Esophagus squamous epithelium (tissue), 5 donors: Measurements from ENCODE around the gene MAEA. TPM values are rescaled to one million over a fixed set of nuclear protein-coding genes. Genes with fewer than 3 reads are reported as not detected.

Experiments used
- DNase-seq: peaks from one replicate; lab custom pipeline; 2025; lab: John Stamatoyannopoulos, UW
- H3K27ac ChIP-seq, 4 donors: fragments of 200-600 bp; sonication (generic); one replicate each; pipeline ENCODE4 v1.5.1; 2016 to 2019; ENCODE audit warnings: mild to moderate bottlenecking in 1 of 4
- H3K27me3 ChIP-seq, 4 donors: fragments of 200-600 bp; sonication (generic); 1 replicate in 3 of 4; 2 replicates in 1 of 4; pipeline versions ENCODE4 v1.5.1 to v1.6.0; 2017 to 2021; ENCODE audit warnings: antibody characterized with exemption in 1 of 4
- H3K36me3 ChIP-seq, 3 donors: fragments of 200-600 bp; sonication (generic); one replicate each; pipeline ENCODE4 v1.5.1; 2016 to 2019
- H3K4me1 ChIP-seq, 3 donors: fragments of 200-600 bp; sonication (generic); one replicate each; pipeline ENCODE4 v1.5.1; 2017 to 2019
- H3K4me3 ChIP-seq, 4 donors: fragments of 200-600 bp; sonication (generic); 1 replicate in 3 of 4; 2 replicates in 1 of 4; pipeline ENCODE4 v1.5.1; 2016 to 2019; ENCODE audit warnings: mild to moderate bottlenecking in 2 of 4, moderate library complexity in 1 of 4
- H3K9me3 ChIP-seq, 3 donors: fragments of 200-600 bp; sonication (generic); one replicate each; pipeline ENCODE4 v1.5.1; 2016 to 2019
- POLR2A ChIP-seq, 4 donors: fragments of 450-650 bp; IDR thresholded peaks; one replicate each; pipeline ENCODE4 v1.6.1; 2017; ENCODE audit warnings: antibody characterized with exemption in 4 of 4, mild to moderate bottlenecking in 4 of 4, moderate library complexity in 3 of 4
- WGBS, 2 donors: methylation state at CpG; one replicate each; pipeline ENCODE4 v1.1.5; 2018; 5-methylcytosine and 5-hydroxymethylcytosine counted together
- intact Hi-C: fragments of 100-400 bp; cut with DNase I; formaldehyde crosslinking; loops from one replicate; pipeline ENCODE4 v1.15.0; 2022
- total RNA-seq, 4 donors: library from RNA; depleted of rRNA; stranded (reverse); fragments of >200 nt; gene quantifications; one replicate each; pipeline ENCODE4 v1.1.0, GENCODE V29; 2016
- TF ChIP-seq, protein P1 (sequence below), 6 experiments: fragments of 450-650 bp in 4 of 6; fragments of 200-600 bp in 2 of 6; sonication (generic) in 2 of 6; IDR thresholded peaks; one replicate each; pipeline ENCODE4 v1.5.1; 2016 to 2019; ENCODE audit warnings: antibody characterized with exemption in 6 of 6, mild to moderate bottlenecking in 4 of 6, moderate library complexity in 4 of 6
- donor health status: DM: yes; HTN: yes; CAD: no.

Gene MAEA
- total RNA-seq, 4 donors from 2014 or later = 56.6 to 78.7 (median 67.5) TPM

DNA sequence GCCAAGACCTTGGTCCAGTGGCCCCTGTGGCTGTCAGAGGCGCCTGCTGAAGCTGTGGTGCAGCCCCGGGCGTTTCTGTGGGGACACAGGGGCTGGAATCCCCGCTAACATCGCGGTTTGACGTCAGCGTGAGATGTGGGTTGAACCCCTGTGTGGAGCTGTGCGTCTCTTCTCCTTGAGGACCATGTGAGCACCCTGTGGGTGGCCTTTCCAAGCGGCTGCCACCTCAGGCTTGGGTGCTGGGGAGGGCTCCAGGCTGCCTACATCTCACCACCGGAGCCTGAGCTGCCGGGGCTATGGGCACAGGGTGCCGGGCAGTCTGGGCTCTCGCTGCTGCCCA, 85.0 kb downstream of the MAEA start:
- Histone ChIP-seq H3K9me3 (no peaks in the 10 kb centered on the region), H3K4me1 (no peaks in the 10 kb centered on the region), H3K27ac (no peak overlapping the region), H3K36me3 (peaks cover 0 to 77% (median 8%) of the 10 kb centered on the region in 3 donors), H3K27me3 (no peaks in the 10 kb centered on the region), H3K4me3 (no peak overlapping the region)
- TF ChIP-seq, protein P1, sequence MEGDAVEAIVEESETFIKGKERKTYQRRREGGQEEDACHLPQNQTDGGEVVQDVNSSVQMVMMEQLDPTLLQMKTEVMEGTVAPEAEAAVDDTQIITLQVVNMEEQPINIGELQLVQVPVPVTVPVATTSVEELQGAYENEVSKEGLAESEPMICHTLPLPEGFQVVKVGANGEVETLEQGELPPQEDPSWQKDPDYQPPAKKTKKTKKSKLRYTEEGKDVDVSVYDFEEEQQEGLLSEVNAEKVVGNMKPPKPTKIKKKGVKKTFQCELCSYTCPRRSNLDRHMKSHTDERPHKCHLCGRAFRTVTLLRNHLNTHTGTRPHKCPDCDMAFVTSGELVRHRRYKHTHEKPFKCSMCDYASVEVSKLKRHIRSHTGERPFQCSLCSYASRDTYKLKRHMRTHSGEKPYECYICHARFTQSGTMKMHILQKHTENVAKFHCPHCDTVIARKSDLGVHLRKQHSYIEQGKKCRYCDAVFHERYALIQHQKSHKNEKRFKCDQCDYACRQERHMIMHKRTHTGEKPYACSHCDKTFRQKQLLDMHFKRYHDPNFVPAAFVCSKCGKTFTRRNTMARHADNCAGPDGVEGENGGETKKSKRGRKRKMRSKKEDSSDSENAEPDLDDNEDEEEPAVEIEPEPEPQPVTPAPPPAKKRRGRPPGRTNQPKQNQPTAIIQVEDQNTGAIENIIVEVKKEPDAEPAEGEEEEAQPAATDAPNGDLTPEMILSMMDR (IDR thresholded peaks at IDR 0.05) = no peak
- TF ChIP-seq POLR2A (IDR thresholded peaks at IDR 0.05) = no peak
- 95% methylated on average over 8 of the region's 14 CpGs; no CpG with 5 or more reads in 1 of the 2 donors for WGBS, 2 donors
- DNase-seq = no peak
- intact Hi-C loops = no loop called here

DNA sequence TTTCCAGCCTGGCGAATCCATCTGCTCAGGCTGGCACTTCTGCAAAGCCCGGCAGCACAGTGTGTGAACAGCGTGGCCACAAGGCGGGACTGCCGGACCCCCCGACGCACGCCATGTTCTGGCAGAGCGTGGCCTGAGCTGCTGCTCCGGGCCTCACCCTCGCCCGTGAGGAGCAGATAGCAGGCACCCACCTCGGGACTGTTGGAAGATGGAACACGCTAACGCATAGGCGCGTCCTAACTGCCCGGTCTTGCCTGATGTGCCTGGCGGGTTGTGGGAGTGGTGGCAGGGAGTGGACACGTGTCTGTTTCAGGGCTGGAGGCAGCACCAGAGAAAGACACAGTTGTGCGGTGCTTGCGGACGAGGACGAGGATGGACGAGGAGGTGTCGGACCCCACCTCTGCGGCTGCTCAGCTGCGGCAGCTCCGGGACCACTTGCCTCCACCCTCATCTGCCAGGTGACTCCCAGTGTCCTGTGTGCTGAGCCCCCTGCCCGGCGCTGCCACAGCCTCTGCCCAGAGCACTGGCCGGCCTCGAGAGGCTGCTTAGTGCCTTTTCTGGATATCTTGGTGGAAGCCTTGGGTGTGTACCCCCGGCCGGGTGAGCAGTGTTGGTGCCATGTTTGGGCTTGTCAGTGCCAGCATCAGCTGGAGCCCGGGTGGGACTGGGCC, 85.5 kb downstream of the MAEA start:
- intact Hi-C loops = no loop called here
- Histone ChIP-seq H3K27ac (no peak overlapping the region), H3K4me3 (no peak overlapping the region), H3K9me3 (no peaks in the 10 kb centered on the region), H3K4me1 (no peaks in the 10 kb centered on the region), H3K27me3 (no peaks in the 10 kb centered on the region), H3K36me3 (peaks cover 0 to 76% (median 8%) of the 10 kb centered on the region in 3 donors)
- 96 to 100% methylated on average over 1 to 10 of the region's 36 CpGs for WGBS, 2 donors
- no peak for DNase-seq
- TF ChIP-seq, protein P1 (IDR thresholded peaks at IDR 0.05) = no peak
- TF ChIP-seq POLR2A (IDR thresholded peaks at IDR 0.05) = no peak

DNA sequence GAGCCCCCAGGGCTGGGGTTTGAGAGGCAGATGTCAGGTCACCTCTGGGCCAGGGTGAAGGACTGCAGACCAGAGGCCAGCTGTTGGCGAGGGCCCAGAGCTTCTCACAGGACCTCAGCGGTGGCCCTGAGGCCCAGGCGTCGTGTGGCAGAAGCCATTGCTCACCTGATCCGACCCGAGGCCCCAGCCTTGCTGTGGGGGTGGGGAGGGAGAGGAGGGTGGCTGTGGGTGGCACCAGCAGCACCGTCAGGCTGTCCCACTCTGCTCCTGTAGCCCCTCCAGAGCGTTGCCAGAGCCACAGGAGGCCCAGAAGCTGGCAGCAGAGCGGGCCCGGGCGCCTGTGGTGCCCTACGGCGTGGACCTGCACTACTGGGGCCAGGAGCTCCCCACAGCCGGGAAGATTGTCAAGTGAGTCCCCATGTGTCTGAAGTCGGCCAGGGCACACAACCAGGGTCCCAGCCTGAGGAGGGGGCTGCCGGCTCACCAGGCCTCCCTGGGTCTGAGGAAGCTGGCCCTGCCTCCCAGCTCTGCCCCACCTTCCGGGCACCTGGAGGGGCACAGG, 86.2 kb downstream of the MAEA start:
- TF ChIP-seq, protein P1 (IDR thresholded peaks at IDR 0.05) = no peak
- no peak for TF ChIP-seq POLR2A (IDR thresholded peaks at IDR 0.05)
- Histone ChIP-seq H3K4me1 (no peaks in the 10 kb centered on the region), H3K4me3 (no peak overlapping the region), H3K27me3 (no peaks in the 10 kb centered on the region), H3K9me3 (no peaks in the 10 kb centered on the region), H3K36me3 (peaks cover 0 to 77% (median 8%) of the 10 kb centered on the region in 3 donors), H3K27ac (no peak overlapping the region)
- intact Hi-C loops = no loop called here
- WGBS, 2 donors = 71% methylated on average over 5 of the region's 17 CpGs; no CpG with 5 or more reads in 1 of the 2 donors
- no peak for DNase-seq

DNA sequence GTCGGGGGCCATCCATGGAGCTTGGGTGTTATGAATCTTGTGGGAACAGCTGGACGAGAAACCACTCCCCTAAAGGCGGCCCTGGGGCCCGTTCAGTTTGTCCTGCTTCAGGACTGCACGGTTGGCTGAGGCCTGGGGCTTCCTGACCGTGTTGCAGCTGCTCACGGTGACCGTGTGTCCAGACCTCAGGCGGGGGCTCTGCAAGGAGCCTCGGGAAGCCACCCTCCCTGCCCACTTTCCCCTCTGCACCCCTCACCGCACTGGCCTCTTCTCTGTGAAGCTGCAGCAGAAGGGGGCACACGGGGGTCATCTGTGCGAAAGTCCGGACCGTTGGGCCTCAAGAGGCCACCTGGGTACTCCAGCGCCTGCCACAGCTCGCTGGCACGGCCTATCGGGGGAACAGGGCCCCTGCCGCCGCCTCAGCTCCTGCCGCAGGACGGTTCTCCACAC, 86.7 kb downstream of the MAEA start:
- no peaks in the 10 kb centered on the region for H3K9me3 ChIP-seq
- intact Hi-C loops = no loop called here
- H3K27me3 ChIP-seq = no peaks in the 10 kb centered on the region
- TF ChIP-seq, protein P1 (IDR thresholded peaks at IDR 0.05) = no peak
- no peak for TF ChIP-seq POLR2A (IDR thresholded peaks at IDR 0.05)
- H3K4me1 ChIP-seq = no peaks in the 10 kb centered on the region
- no peak overlapping the region for H3K4me3 ChIP-seq
- 73 to 84% methylated on average over 6 to 15 of the region's 23 CpGs for WGBS, 2 donors
- peaks cover 0 to 82% (median 8%) of the 10 kb centered on the region in 3 donors for H3K36me3 ChIP-seq
- H3K27ac ChIP-seq = no peak overlapping the region
- DNase-seq = no peak

DNA sequence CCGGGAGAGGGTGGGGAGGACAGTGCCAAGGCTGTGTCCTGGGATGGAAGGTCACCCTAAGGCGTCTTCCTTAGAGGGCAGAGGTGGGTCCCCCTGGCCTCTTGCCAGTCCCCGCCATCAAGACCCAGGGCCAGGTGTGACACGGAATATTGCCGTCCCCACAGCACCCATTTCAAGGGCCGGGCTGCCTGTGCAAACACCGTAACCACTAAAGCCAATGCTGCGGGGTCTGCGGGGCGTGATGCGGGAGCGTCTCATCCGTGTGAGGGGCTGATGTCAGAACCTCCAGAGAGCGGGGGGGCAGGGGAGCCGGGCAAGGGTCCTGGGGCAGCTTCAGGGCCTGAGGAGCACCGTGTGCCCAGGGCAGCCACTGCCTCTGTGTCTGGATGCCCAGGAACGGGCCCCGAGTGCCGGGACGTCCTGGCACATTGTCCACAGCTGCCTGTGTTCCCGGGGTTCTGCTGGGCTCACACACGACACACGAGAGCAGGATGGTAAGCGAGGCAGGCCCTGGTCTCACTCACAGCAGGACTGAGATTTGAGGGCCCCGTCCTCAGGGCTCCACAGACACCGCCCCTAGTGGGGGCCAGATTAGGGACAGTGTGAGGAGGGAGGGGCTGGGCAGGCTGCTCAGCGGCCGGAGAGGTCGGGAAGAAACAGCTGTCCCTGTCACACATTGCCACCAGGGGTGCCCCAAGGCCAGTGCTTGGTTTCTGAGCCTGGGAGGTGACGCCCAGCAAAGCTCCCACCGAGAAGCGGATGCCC, 87.3 kb downstream of the MAEA start:
- Histone ChIP-seq H3K4me1 (no peaks in the 10 kb centered on the region), H3K27me3 (no peaks in the 10 kb centered on the region), H3K36me3 (peaks cover 0 to 81% (median 8%) of the 10 kb centered on the region in 3 donors), H3K9me3 (no peaks in the 10 kb centered on the region), H3K4me3 (no peak overlapping the region), H3K27ac (no peak overlapping the region)
- DNase-seq = no peak
- WGBS, 2 donors = 100% methylated on average over 1 to 4 of the region's 32 CpGs
- TF ChIP-seq, protein P1 (IDR thresholded peaks at IDR 0.05) = no peak
- no peak for TF ChIP-seq POLR2A (IDR thresholded peaks at IDR 0.05)
- intact Hi-C loops = no loop called here
